ENCODE results near the gene CGGBP1.

The CGGBP1 gene

GRCh38 chr3:88092270-88092669 is 33.5 kb upstream of the CGGBP1 start:
- Histone ChIP-seq H3K18ac (ENCODE audit: low read depth in 1 of 2, low read length in 2 of 2) (no peak overlapping the region), H3K14ac (ENCODE audit: low read length in 2 of 2) (no peak overlapping the region), H3K23ac (ENCODE audit: low read length in 2 of 2) (no peak overlapping the region), H3K4me2 (ENCODE audit: low read length, poor library complexity, severe bottlenecking) (no peak overlapping the region), H3K9me3 (ENCODE audit: control insufficient read depth, low read length) (no peaks in the 10 kb centered on the region), H2AK5ac (ENCODE audit: low read length, severe bottlenecking) (no peak overlapping the region), H3K4me3 (ENCODE audit: insufficient read depth in 1 of 2, low read depth in 1 of 2, low read length in 2 of 2) (no peak overlapping the region), H4K91ac (ENCODE audit: low read length) (no peak overlapping the region), H3K36me3 (ENCODE audit: control insufficient read depth in 1 of 2, insufficient read depth in 2 of 2, low read depth in 1 of 2, low read length in 2 of 2) (peaks cover 0 to 65% of the 10 kb centered on the region in 2 experiments), H4K8ac (ENCODE audit: low read length) (no peak overlapping the region), H3K9ac (ENCODE audit: low read length) (no peak overlapping the region), H2BK5ac (ENCODE audit: low read depth, low read length, poor library complexity, severe bottlenecking) (no peak overlapping the region), H3K4me1 (ENCODE audit: control insufficient read depth, insufficient read depth, low read depth, low read length) (no peaks in the 10 kb centered on the region), H3K79me1 (replicated peaks; ENCODE audit: low read length, poor library complexity, severe bottlenecking) (peaks cover 13% of the 10 kb centered on the region), H2BK15ac (ENCODE audit: low read depth, poor library complexity, severe bottlenecking) (no peak overlapping the region), H3K27me3 (ENCODE audit: control insufficient read depth in 1 of 2, insufficient read depth in 1 of 2, low read length in 2 of 2) (no peaks in the 10 kb centered on the region), H3K27ac (ENCODE audit: low read length, poor library complexity, severe bottlenecking) (no peak overlapping the region), H2AFZ (ENCODE audit: low read depth, low read length) (no peak overlapping the region), H2BK12ac (ENCODE audit: low read length in 2 of 2) (no peak overlapping the region), H3K4ac (ENCODE audit: low read depth in 1 of 2, low read length in 2 of 2) (no peak overlapping the region), H2BK120ac (ENCODE audit: low read depth, low read length) (no peak overlapping the region)
- DNase-seq: no peak

GRCh38 chr3:88090681-88091080 is 31.9 kb upstream of the CGGBP1 start:
- no peak overlapping the region for H4K8ac ChIP-seq (ENCODE audit: low read length)
- WGBS: 67% methylated on average over 3 of the region's 4 CpGs
- no peak overlapping the region for H3K27ac ChIP-seq (ENCODE audit: low read length, poor library complexity, severe bottlenecking)
- H3K14ac ChIP-seq (ENCODE audit: low read length in 2 of 2): no peak overlapping the region
- no peak overlapping the region for H2AK5ac ChIP-seq (ENCODE audit: low read length, severe bottlenecking)
- H3K27me3 ChIP-seq (ENCODE audit: control insufficient read depth in 1 of 2, insufficient read depth in 1 of 2, low read length in 2 of 2): no peaks in the 10 kb centered on the region
- H2BK12ac ChIP-seq (ENCODE audit: low read length in 2 of 2): no peak overlapping the region
- no peak overlapping the region for H3K4me2 ChIP-seq (ENCODE audit: low read length, poor library complexity, severe bottlenecking)
- no peaks in the 10 kb centered on the region for H3K9me3 ChIP-seq (ENCODE audit: control insufficient read depth, low read length)
- H3K79me1 ChIP-seq (replicated peaks; ENCODE audit: low read length, poor library complexity, severe bottlenecking): peaks cover 10% of the 10 kb centered on the region
- no peaks in the 10 kb centered on the region for H3K4me1 ChIP-seq (ENCODE audit: control insufficient read depth, insufficient read depth, low read depth, low read length)
- no peak overlapping the region for H3K18ac ChIP-seq (ENCODE audit: low read depth in 1 of 2, low read length in 2 of 2)
- H3K4ac ChIP-seq (ENCODE audit: low read depth in 1 of 2, low read length in 2 of 2): no peak overlapping the region
- no peak overlapping the region for H3K9ac ChIP-seq (ENCODE audit: low read length)
- no peak overlapping the region for H2BK5ac ChIP-seq (ENCODE audit: low read depth, low read length, poor library complexity, severe bottlenecking)
- H2BK120ac ChIP-seq (ENCODE audit: low read depth, low read length): no peak overlapping the region
- no peak overlapping the region for H2AFZ ChIP-seq (ENCODE audit: low read depth, low read length)
- no peak overlapping the region for H2BK15ac ChIP-seq (ENCODE audit: low read depth, poor library complexity, severe bottlenecking)
- no peak overlapping the region for H3K4me3 ChIP-seq (ENCODE audit: insufficient read depth in 1 of 2, low read depth in 1 of 2, low read length in 2 of 2)
- no peak overlapping the region for H3K23ac ChIP-seq (ENCODE audit: low read length in 2 of 2)
- no peak for DNase-seq
- H3K36me3 ChIP-seq (ENCODE audit: control insufficient read depth in 1 of 2, insufficient read depth in 2 of 2, low read depth in 1 of 2, low read length in 2 of 2): peaks cover 0 to 62% of the 10 kb centered on the region in 2 experiments
- no peak overlapping the region for H4K91ac ChIP-seq (ENCODE audit: low read length)

GRCh38 chr3:88084097-88084501 is 25.3 kb upstream of the CGGBP1 start:
- 67% methylated on average over 2 of the region's 2 CpGs for WGBS
- H3K4me1 ChIP-seq (ENCODE audit: control insufficient read depth, insufficient read depth, low read depth, low read length): no peaks in the 10 kb centered on the region
- DNase-seq: no peak

GRCh38 chr3:88082854-88083253 is 24.0 kb upstream of the CGGBP1 start:
- H3K4me3 ChIP-seq (ENCODE audit: insufficient read depth in 1 of 2, low read depth in 1 of 2, low read length in 2 of 2): no peak overlapping the region
- no peak overlapping the region for H3K4ac ChIP-seq (ENCODE audit: low read depth in 1 of 2, low read length in 2 of 2)
- H2BK5ac ChIP-seq (ENCODE audit: low read depth, low read length, poor library complexity, severe bottlenecking): no peak overlapping the region
- H3K9ac ChIP-seq (ENCODE audit: low read length): no peak overlapping the region
- H2AFZ ChIP-seq (ENCODE audit: low read depth, low read length): no peak overlapping the region
- H2BK15ac ChIP-seq (ENCODE audit: low read depth, poor library complexity, severe bottlenecking): no peak overlapping the region
- H3K36me3 ChIP-seq (ENCODE audit: control insufficient read depth in 1 of 2, insufficient read depth in 2 of 2, low read depth in 1 of 2, low read length in 2 of 2): peaks cover 0 to 27% of the 10 kb centered on the region in 2 experiments
- no peaks in the 10 kb centered on the region for H3K27me3 ChIP-seq (ENCODE audit: control insufficient read depth in 1 of 2, insufficient read depth in 1 of 2, low read length in 2 of 2)
- H3K18ac ChIP-seq (ENCODE audit: low read depth in 1 of 2, low read length in 2 of 2): no peak overlapping the region
- H3K79me1 ChIP-seq (replicated peaks; ENCODE audit: low read length, poor library complexity, severe bottlenecking): peaks cover 11% of the 10 kb centered on the region
- no peak overlapping the region for H4K91ac ChIP-seq (ENCODE audit: low read length)
- no peak overlapping the region for H2BK120ac ChIP-seq (ENCODE audit: low read depth, low read length)
- no peak overlapping the region for H4K8ac ChIP-seq (ENCODE audit: low read length)
- H2AK5ac ChIP-seq (ENCODE audit: low read length, severe bottlenecking): no peak overlapping the region
- H3K4me1 ChIP-seq (ENCODE audit: control insufficient read depth, insufficient read depth, low read depth, low read length): no peaks in the 10 kb centered on the region
- H3K14ac ChIP-seq (ENCODE audit: low read length in 2 of 2): no peak overlapping the region
- no peak for DNase-seq
- no peak overlapping the region for H3K4me2 ChIP-seq (ENCODE audit: low read length, poor library complexity, severe bottlenecking)
- 100% methylated on average over 1 of the region's 2 CpGs for WGBS
- no peak overlapping the region for H3K27ac ChIP-seq (ENCODE audit: low read length, poor library complexity, severe bottlenecking)
- peaks cover 5% of the 10 kb centered on the region for H3K9me3 ChIP-seq (ENCODE audit: control insufficient read depth, low read length)
- no peak overlapping the region for H3K23ac ChIP-seq (ENCODE audit: low read length in 2 of 2)
- H2BK12ac ChIP-seq (ENCODE audit: low read length in 2 of 2): no peak overlapping the region

More at GRCh38 chr3:88084097-88084501, 25.3 kb upstream of the CGGBP1 start:
- Histone ChIP-seq H3K79me1 (replicated peaks; ENCODE audit: low read length, poor library complexity, severe bottlenecking) (peaks cover 11% of the 10 kb centered on the region), H2BK5ac (ENCODE audit: low read depth, low read length, poor library complexity, severe bottlenecking) (no peak overlapping the region), H2BK12ac (ENCODE audit: low read length in 2 of 2) (no peak overlapping the region), H4K91ac (ENCODE audit: low read length) (no peak overlapping the region), H3K4ac (ENCODE audit: low read depth in 1 of 2, low read length in 2 of 2) (no peak overlapping the region), H3K27me3 (ENCODE audit: control insufficient read depth in 1 of 2, insufficient read depth in 1 of 2, low read length in 2 of 2) (no peaks in the 10 kb centered on the region), H2AK5ac (ENCODE audit: low read length, severe bottlenecking) (no peak overlapping the region), H3K14ac (ENCODE audit: low read length in 2 of 2) (no peak overlapping the region), H4K8ac (ENCODE audit: low read length) (no peak overlapping the region), H2AFZ (ENCODE audit: low read depth, low read length) (no peak overlapping the region), H3K23ac (ENCODE audit: low read length in 2 of 2) (no peak overlapping the region), H3K4me2 (ENCODE audit: low read length, poor library complexity, severe bottlenecking) (no peak overlapping the region), H2BK120ac (ENCODE audit: low read depth, low read length) (no peak overlapping the region), H2BK15ac (ENCODE audit: low read depth, poor library complexity, severe bottlenecking) (no peak overlapping the region), H3K9ac (ENCODE audit: low read length) (no peak overlapping the region), H3K18ac (ENCODE audit: low read depth in 1 of 2, low read length in 2 of 2) (no peak overlapping the region), H3K36me3 (ENCODE audit: control insufficient read depth in 1 of 2, insufficient read depth in 2 of 2, low read depth in 1 of 2, low read length in 2 of 2) (peaks cover 0 to 34% of the 10 kb centered on the region in 2 experiments), H3K4me3 (ENCODE audit: insufficient read depth in 1 of 2, low read depth in 1 of 2, low read length in 2 of 2) (no peak overlapping the region), H3K27ac (ENCODE audit: low read length, poor library complexity, severe bottlenecking) (no peak overlapping the region), H3K9me3 (ENCODE audit: control insufficient read depth, low read length) (peaks cover 5% of the 10 kb centered on the region)

Data from mesenchymal stem cell (in vitro differentiated cells and primary cell).